IPS DF 19.7 (cell line): ENCODE measurements around the gene TTLL11.
"Not testable (repeated sequence)": the region's sequence is repeated elsewhere in the genome, so short reads cannot be mapped to it uniquely, and the experiment has no call there.

ENCODE experiments used
- DNase-seq: peaks from one replicate; pipeline ENCODE4 v3.0.0-alpha.2; 2013; ENCODE audit warnings: low read depth, low spot score

The TTLL11 gene

GRCh38 chr9:122084026-122084675 is 9.0 kb downstream of the TTLL11 start:
- DNase-seq: no peak

GRCh38 chr9:122080986-122081385 is 12.1 kb downstream of the TTLL11 start:
- no peak for DNase-seq

GRCh38 chr9:122078557-122078956 is 14.6 kb downstream of the TTLL11 start:
- no peak for DNase-seq

GRCh38 chr9:122076773-122077172 is 16.3 kb downstream of the TTLL11 start:
- DNase-seq: no peak

GRCh38 chr9:122076117-122076516 is 17.0 kb downstream of the TTLL11 start:
- DNase-seq: no peak

GRCh38 chr9:122075135-122076030 is 17.7 kb downstream of the TTLL11 start:
- DNase-seq: no peak

- DNase-seq: no peak
Observed at GRCh38 chr9:122071715-122072114, 21.4 kb downstream of the TTLL11 start.

GRCh38 chr9:122070728-122071515 is 22.2 kb downstream of the TTLL11 start:
- DNase-seq: no peak

- DNase-seq: not testable (repeated sequence)
Observed at GRCh38 chr9:122066680-122067079, 26.4 kb downstream of the TTLL11 start.

- DNase-seq: no peak
Observed at GRCh38 chr9:122065923-122066629, 27.0 kb downstream of the TTLL11 start.

- no peak for DNase-seq
Observed at GRCh38 chr9:122060481-122060880, 32.6 kb downstream of the TTLL11 start.

GRCh38 chr9:122059955-122060324 is 33.2 kb downstream of the TTLL11 start:
- DNase-seq: no peak

GRCh38 chr9:122059214-122059954 is 33.7 kb downstream of the TTLL11 start:
- DNase-seq: no peak

- no peak for DNase-seq
Observed at GRCh38 chr9:122058709-122059108, 34.4 kb downstream of the TTLL11 start.

- no peak for DNase-seq
Observed at GRCh38 chr9:122058051-122058450, 35.1 kb downstream of the TTLL11 start.

- DNase-seq: no peak
Observed at GRCh38 chr9:122057211-122057610, 35.9 kb downstream of the TTLL11 start.

- no peak for DNase-seq
Observed at GRCh38 chr9:122056484-122056883, 36.6 kb downstream of the TTLL11 start.

GRCh38 chr9:122055701-122056100 is 37.4 kb downstream of the TTLL11 start:
- DNase-seq: no peak

- no peak for DNase-seq
Observed at GRCh38 chr9:122053567-122054350, 39.3 kb downstream of the TTLL11 start.

- DNase-seq: no peak
Observed at GRCh38 chr9:122053064-122053463, 40.0 kb downstream of the TTLL11 start.
